Myocyte (in vitro differentiated cells): ENCODE data around the gene SUPT4H1. TPM values are rescaled to one million over a fixed set of nuclear protein-coding genes. Genes with fewer than 3 reads are reported as not detected.
"Not testable (repeated sequence)": the region's sequence is repeated elsewhere in the genome, so short reads cannot be mapped to it uniquely, and the experiment has no call there.

Experiments used
- DNase-seq: peaks from one replicate; pipeline ENCODE4 v3.0.0-alpha.2; 2012; ENCODE audit warnings: low read depth
- total RNA-seq: library from RNA; depleted of rRNA; stranded (reverse); fragments of >200 nt; gene quantifications from 2 replicates; pipeline ENCODE4 v1.2.3, GENCODE V29; 2014

The SUPT4H1 gene
- total RNA-seq, 1 donor from 2014 or later, result 36.1 TPM

- DNase-seq, result no peak
Measured at GRCh38 chr17:58341861-58342475, 10.0 kb downstream of the SUPT4H1 start.

- DNase-seq, result not testable (repeated sequence)
Measured at GRCh38 chr17:58341136-58341860, 10.7 kb downstream of the SUPT4H1 start.

- no peak for DNase-seq
Measured at GRCh38 chr17:58340405-58340876, 11.6 kb downstream of the SUPT4H1 start.

- no peak for DNase-seq
Measured at GRCh38 chr17:58339755-58340404, 12.1 kb downstream of the SUPT4H1 start.

- DNase-seq, result peak; percentile 56
Measured at GRCh38 chr17:58338841-58339754, 12.9 kb downstream of the SUPT4H1 start.

GRCh38 chr17:58338454-58338840 lies 13.6 kb downstream of the SUPT4H1 start:
- no peak for DNase-seq

GRCh38 chr17:58337600-58338453 lies 14.2 kb downstream of the SUPT4H1 start:
- peak; percentile 70 for DNase-seq

- no peak for DNase-seq
Measured at GRCh38 chr17:58337210-58337599, 14.8 kb downstream of the SUPT4H1 start.

GRCh38 chr17:58336456-58337209 lies 15.4 kb downstream of the SUPT4H1 start:
- DNase-seq, result peak; percentile 86

- DNase-seq, result peak; percentile 45
Measured at GRCh38 chr17:58335779-58336455, 16.1 kb downstream of the SUPT4H1 start.

GRCh38 chr17:58335061-58335731 lies 16.8 kb downstream of the SUPT4H1 start:
- no peak for DNase-seq

GRCh38 chr17:58334661-58335060 lies 17.3 kb downstream of the SUPT4H1 start:
- DNase-seq, result no peak

- no peak for DNase-seq
Measured at GRCh38 chr17:58334256-58334655, 17.7 kb downstream of the SUPT4H1 start.

GRCh38 chr17:58333736-58334207 lies 18.2 kb downstream of the SUPT4H1 start:
- no peak for DNase-seq

GRCh38 chr17:58332778-58333735 lies 18.9 kb downstream of the SUPT4H1 start:
- DNase-seq, result no peak

- no peak for DNase-seq
Measured at GRCh38 chr17:58331815-58332777, 19.9 kb downstream of the SUPT4H1 start.
